Neural cell (in vitro differentiated cells): Measurements from ENCODE around the gene ECM2. TPM values are rescaled to one million over a fixed set of nuclear protein-coding genes. Genes with fewer than 3 reads are reported as not detected.

Experiments
- H2AFZ ChIP-seq: fragments of 200-600, 300-800 bp; sonication (generic), shearing (Covaris generic); 2 replicates; pipeline ENCODE4 v1.6.0; 2014; ENCODE audit warnings: low read depth, mild to moderate bottlenecking, antibody characterized with exemption, low read length, moderate library complexity
- H3F3A ChIP-seq: fragments of 200-600 bp; shearing (Covaris generic); 2 replicates; pipeline ENCODE4 v1.6.1; 2016; ENCODE audit warnings: mild to moderate bottlenecking, moderate library complexity, mixed read lengths, antibody characterized with exemption, low read length; ENCODE audit not compliant: insufficient read depth, poor library complexity, severe bottlenecking
- H3K27ac ChIP-seq: fragments of 200-600, 300-800 bp; sonication (generic), shearing (Covaris generic); 2 replicates; pipeline ENCODE4 v1.5.1; 2014; ENCODE audit warnings: mild to moderate bottlenecking, low read length, moderate library complexity
- H3K27me3 ChIP-seq: fragments of 300-800, 200-600 bp; sonication (generic), shearing (Covaris generic); 2 replicates; pipeline ENCODE4 v1.6.0; 2014; ENCODE audit warnings: mild to moderate bottlenecking, low read depth, low read length, moderate library complexity; ENCODE audit not compliant: insufficient read depth
- H3K36me3 ChIP-seq: fragments of 300-800, 200-600 bp; sonication (generic), shearing (Covaris generic); 2 replicates; pipeline ENCODE4 v1.5.1; 2014; ENCODE audit warnings: mild to moderate bottlenecking, antibody characterized with exemption, low read length, moderate library complexity; ENCODE audit not compliant: insufficient read depth
- H3K4me2 ChIP-seq: fragments of 300-800, 200-600 bp; sonication (generic), shearing (Covaris generic); 2 replicates; pipeline ENCODE4 v1.6.0; 2014; ENCODE audit warnings: mild to moderate bottlenecking, low read length
- H3K4me3 ChIP-seq: fragments of 300-800, 200-600 bp; sonication (generic), shearing (Covaris generic); 2 replicates; pipeline ENCODE4 v1.5.1; 2014; ENCODE audit warnings: mild to moderate bottlenecking, low read length, moderate library complexity
- H3K79me2 ChIP-seq: fragments of 200-600 bp; shearing (Covaris generic); replicated peaks from 2 replicates; pipeline ENCODE4 v1.6.0; 2014; ENCODE audit warnings: mild to moderate bottlenecking, low read length, moderate library complexity; ENCODE audit not compliant: insufficient read depth
- H3K9ac ChIP-seq: fragments of 300-800, 200-600 bp; sonication (generic), shearing (Covaris generic); 2 replicates; pipeline ENCODE4 v1.6.1; 2016; ENCODE audit warnings: mild to moderate bottlenecking, low read length, mixed read lengths
- H3K9me2 ChIP-seq: fragments of 200-600 bp; shearing (Covaris generic); 2 replicates; pipeline ENCODE4 v1.6.1; 2016; ENCODE audit warnings: mild to moderate bottlenecking, low read length, mixed read lengths; ENCODE audit not compliant: insufficient read depth
- H3K9me3 ChIP-seq: fragments of 200-600, 300-800 bp; sonication (generic), shearing (Covaris generic); 2 replicates; pipeline ENCODE4 v1.6.1; 2016; ENCODE audit warnings: mild to moderate bottlenecking, mixed run types, low read length, moderate library complexity, mixed read lengths
- H4K20me1 ChIP-seq: fragments of 200-600 bp; shearing (Covaris generic); 2 replicates; pipeline ENCODE4 v1.6.1; 2016; ENCODE audit warnings: mild to moderate bottlenecking, mixed run types; ENCODE audit not compliant: insufficient read depth
- EP300 ChIP-seq: fragments of 450-650 bp; conservative IDR thresholded peaks from 2 replicates; pipeline ENCODE4 v1.6.1; 2014; ENCODE audit warnings: antibody characterized with exemption, mild to moderate bottlenecking, moderate library complexity; ENCODE audit not compliant: poor library complexity, severe bottlenecking
- EZH2 ChIP-seq: fragments of 200-600, 300-800 bp; shearing (Covaris generic), sonication (generic); IDR thresholded peaks from 2 replicates; pipeline ENCODE4 v1.6.1; 2014; ENCODE audit warnings: antibody characterized with exemption, low read length, borderline replicate concordance, mild to moderate bottlenecking; ENCODE audit not compliant: insufficient read depth, poor library complexity, severe bottlenecking
- MXI1 ChIP-seq: fragments of 450-650 bp; conservative IDR thresholded peaks from 2 replicates; pipeline ENCODE4 v1.6.1; 2014; ENCODE audit warnings: antibody characterized with exemption, mild to moderate bottlenecking; ENCODE audit not compliant: poor library complexity, severe bottlenecking
- POLR2AphosphoS5 ChIP-seq: IDR thresholded peaks from 2 replicates; pipeline ENCODE4 v1.6.1; 2012
- RAD21 ChIP-seq: fragments of 450-650 bp; conservative IDR thresholded peaks from 2 replicates; pipeline ENCODE4 v1.6.1; 2014; ENCODE audit warnings: antibody characterized with exemption, mild to moderate bottlenecking, moderate library complexity
- SMC3 ChIP-seq: fragments of 450-650 bp; conservative IDR thresholded peaks from 2 replicates; pipeline ENCODE4 v1.6.1; 2014; ENCODE audit warnings: antibody characterized with exemption, mild to moderate bottlenecking, moderate library complexity; ENCODE audit not compliant: poor library complexity
- TAF1 ChIP-seq: IDR thresholded peaks from 2 replicates; pipeline ENCODE4 v1.6.1; 2012; ENCODE audit warnings: low read depth
- polyA plus RNA-seq: library from polyadenylated mRNA; depleted of rRNA; stranded (reverse); fragments of >200 nt; gene quantifications from 2 replicates; pipeline ENCODE4 v1.2.3, GENCODE V29; 2014
- TF ChIP-seq, protein P1 (sequence below): IDR thresholded peaks from 2 replicates; pipeline ENCODE4 v1.6.1; 2012; ENCODE audit warnings: borderline replicate concordance
- TF ChIP-seq, protein P2 (sequence below): fragments of 450-650 bp; IDR thresholded peaks from 2 replicates; pipeline ENCODE4 v1.5.1; 2014; ENCODE audit warnings: antibody characterized with exemption, mild to moderate bottlenecking, moderate library complexity; ENCODE audit not compliant: poor library complexity, severe bottlenecking

Gene ECM2
- polyA plus RNA-seq, 1 donor from 2014 or later = not detected

DNA sequence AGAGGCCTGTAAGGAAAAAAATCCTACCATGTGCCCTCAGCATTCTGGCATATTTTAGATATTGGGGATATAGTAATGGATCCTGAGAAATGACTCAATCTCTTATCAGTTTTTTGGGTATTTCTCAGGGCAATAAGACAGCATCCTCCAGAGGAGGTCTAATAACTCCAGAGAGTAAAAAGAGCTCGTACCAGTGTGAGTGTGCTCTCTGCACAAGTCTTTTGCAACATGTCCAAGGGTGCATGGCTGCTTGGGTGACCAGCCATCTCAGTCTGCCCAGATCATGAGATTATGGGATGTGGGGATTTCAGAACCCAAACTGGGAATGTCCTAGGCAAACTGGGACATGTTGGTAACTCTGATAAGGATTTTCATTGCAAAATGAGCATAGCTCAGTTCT, 68.7 kb downstream of the ECM2 start:
- H3K79me2 ChIP-seq = no peaks in the 10 kb centered on the region
- H3F3A ChIP-seq = no peaks in the 10 kb centered on the region
- no peaks in the 10 kb centered on the region for H3K27me3 ChIP-seq
- no peak overlapping the region for H2AFZ ChIP-seq
- no peaks in the 10 kb centered on the region for H3K36me3 ChIP-seq
- no peak for TF ChIP-seq MXI1
- no peak for TF ChIP-seq POLR2AphosphoS5
- no peak for TF ChIP-seq EZH2
- TF ChIP-seq, protein P1, sequence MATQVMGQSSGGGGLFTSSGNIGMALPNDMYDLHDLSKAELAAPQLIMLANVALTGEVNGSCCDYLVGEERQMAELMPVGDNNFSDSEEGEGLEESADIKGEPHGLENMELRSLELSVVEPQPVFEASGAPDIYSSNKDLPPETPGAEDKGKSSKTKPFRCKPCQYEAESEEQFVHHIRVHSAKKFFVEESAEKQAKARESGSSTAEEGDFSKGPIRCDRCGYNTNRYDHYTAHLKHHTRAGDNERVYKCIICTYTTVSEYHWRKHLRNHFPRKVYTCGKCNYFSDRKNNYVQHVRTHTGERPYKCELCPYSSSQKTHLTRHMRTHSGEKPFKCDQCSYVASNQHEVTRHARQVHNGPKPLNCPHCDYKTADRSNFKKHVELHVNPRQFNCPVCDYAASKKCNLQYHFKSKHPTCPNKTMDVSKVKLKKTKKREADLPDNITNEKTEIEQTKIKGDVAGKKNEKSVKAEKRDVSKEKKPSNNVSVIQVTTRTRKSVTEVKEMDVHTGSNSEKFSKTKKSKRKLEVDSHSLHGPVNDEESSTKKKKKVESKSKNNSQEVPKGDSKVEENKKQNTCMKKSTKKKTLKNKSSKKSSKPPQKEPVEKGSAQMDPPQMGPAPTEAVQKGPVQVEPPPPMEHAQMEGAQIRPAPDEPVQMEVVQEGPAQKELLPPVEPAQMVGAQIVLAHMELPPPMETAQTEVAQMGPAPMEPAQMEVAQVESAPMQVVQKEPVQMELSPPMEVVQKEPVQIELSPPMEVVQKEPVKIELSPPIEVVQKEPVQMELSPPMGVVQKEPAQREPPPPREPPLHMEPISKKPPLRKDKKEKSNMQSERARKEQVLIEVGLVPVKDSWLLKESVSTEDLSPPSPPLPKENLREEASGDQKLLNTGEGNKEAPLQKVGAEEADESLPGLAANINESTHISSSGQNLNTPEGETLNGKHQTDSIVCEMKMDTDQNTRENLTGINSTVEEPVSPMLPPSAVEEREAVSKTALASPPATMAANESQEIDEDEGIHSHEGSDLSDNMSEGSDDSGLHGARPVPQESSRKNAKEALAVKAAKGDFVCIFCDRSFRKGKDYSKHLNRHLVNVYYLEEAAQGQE = no peak
- TF ChIP-seq SMC3 = no peak
- TF ChIP-seq, protein P2, sequence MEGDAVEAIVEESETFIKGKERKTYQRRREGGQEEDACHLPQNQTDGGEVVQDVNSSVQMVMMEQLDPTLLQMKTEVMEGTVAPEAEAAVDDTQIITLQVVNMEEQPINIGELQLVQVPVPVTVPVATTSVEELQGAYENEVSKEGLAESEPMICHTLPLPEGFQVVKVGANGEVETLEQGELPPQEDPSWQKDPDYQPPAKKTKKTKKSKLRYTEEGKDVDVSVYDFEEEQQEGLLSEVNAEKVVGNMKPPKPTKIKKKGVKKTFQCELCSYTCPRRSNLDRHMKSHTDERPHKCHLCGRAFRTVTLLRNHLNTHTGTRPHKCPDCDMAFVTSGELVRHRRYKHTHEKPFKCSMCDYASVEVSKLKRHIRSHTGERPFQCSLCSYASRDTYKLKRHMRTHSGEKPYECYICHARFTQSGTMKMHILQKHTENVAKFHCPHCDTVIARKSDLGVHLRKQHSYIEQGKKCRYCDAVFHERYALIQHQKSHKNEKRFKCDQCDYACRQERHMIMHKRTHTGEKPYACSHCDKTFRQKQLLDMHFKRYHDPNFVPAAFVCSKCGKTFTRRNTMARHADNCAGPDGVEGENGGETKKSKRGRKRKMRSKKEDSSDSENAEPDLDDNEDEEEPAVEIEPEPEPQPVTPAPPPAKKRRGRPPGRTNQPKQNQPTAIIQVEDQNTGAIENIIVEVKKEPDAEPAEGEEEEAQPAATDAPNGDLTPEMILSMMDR = no peak
- no peak for TF ChIP-seq EP300
- TF ChIP-seq TAF1 = no peak
- TF ChIP-seq RAD21 = no peak
- H4K20me1 ChIP-seq = no peaks in the 10 kb centered on the region
- H3K4me3 ChIP-seq = no peak overlapping the region
- no peak overlapping the region for H3K4me2 ChIP-seq
- no peaks in the 10 kb centered on the region for H3K9me3 ChIP-seq
- no peak overlapping the region for H3K27ac ChIP-seq
- no peaks in the 10 kb centered on the region for H3K9me2 ChIP-seq
- no peak overlapping the region for H3K9ac ChIP-seq

DNA sequence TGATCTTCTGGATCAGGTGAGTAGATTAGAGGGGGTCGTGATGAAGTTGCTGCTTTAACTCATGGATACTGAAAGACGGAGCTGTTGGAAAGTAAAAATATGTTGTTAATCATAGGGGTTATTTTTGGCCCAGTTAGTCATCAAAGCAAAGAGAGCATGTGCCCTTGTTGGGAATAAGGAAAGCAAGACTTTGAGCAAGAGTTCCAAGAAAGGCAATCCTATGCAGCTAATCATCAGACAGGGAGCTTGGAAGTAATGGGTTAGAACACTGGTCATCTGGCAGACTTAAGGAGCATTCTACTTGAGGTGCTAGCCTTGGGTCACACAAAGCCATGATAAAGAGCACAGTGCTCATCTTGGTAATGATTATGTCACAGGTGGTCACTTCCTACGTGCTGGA, 71.8 kb downstream of the ECM2 start:
- Histone ChIP-seq H3K4me3 (no peak overlapping the region), H3K36me3 (no peaks in the 10 kb centered on the region), H3K9me3 (no peaks in the 10 kb centered on the region), H2AFZ (no peak overlapping the region), H3K9me2 (no peaks in the 10 kb centered on the region), H4K20me1 (no peaks in the 10 kb centered on the region), H3K4me2 (no peak overlapping the region), H3K27ac (no peak overlapping the region), H3K79me2 (no peaks in the 10 kb centered on the region), H3K9ac (no peak overlapping the region), H3K27me3 (no peaks in the 10 kb centered on the region), H3F3A (no peaks in the 10 kb centered on the region)
- TF ChIP-seq MXI1 (no peak), POLR2AphosphoS5 (no peak), EP300 (no peak), TAF1 (no peak), RAD21 (no peak), EZH2 (no peak), SMC3 (no peak)
- TF ChIP-seq, protein P1 = no peak
- TF ChIP-seq, protein P2 = no peak
